Gastrocnemius medialis (tissue), 4 donors: ENCODE measurements around the gene PTPN12.

ENCODE experiments used
- CTCF ChIP-seq, 5 experiments: fragments of 450-650 bp in 3 of 5; fragments of 200-600 bp in 2 of 5; sonication (generic) in 2 of 5; IDR thresholded peaks in 4 of 5; conservative IDR thresholded peaks in 1 of 5; 1 replicate in 4 of 5; 2 replicates in 1 of 5; pipeline ENCODE4 v1.5.1; 2016 to 2019; ENCODE audit warnings: antibody characterized with exemption in 5 of 5, mild to moderate bottlenecking in 3 of 5, moderate library complexity in 3 of 5
- POLR2A ChIP-seq, 2 donors: fragments of 450-650 bp; IDR thresholded peaks; one replicate each; pipeline ENCODE4 v1.6.1; 2017; ENCODE audit warnings: antibody characterized with exemption in 2 of 2, mild to moderate bottlenecking in 2 of 2, moderate library complexity in 2 of 2

- no peak for TF ChIP-seq CTCF (IDR thresholded peaks at IDR 0.05 in 4 of 5, conservative IDR thresholded peaks at IDR 0.05 in 1 of 5)
- no peak for TF ChIP-seq POLR2A (IDR thresholded peaks at IDR 0.05)
These were observed 146.9 kb downstream of the PTPN12 start for GRCh38 chr7:77684030-77684429.
